Upper lobe of right lung (tissue), 1 donor: ENCODE results near the gene RNASEH2A. TPM values are rescaled to one million over a fixed set of nuclear protein-coding genes. Genes with fewer than 3 reads are reported as not detected.

ENCODE experiments used
- ATAC-seq: fragments of 200-7000 bp; cut with Tn5 transposase; one replicate; pipeline ENCODE4 v1.9.1; 2020; ENCODE audit warnings: mild to moderate bottlenecking, moderate library complexity
- DNase-seq: peaks from one replicate; pipeline ENCODE4 v3.0.0-alpha.2; 2020
- H3K27ac ChIP-seq: fragments of 200-600 bp; one replicate; pipeline ENCODE4 v1.8.0; 2022
- H3K27me3 ChIP-seq: fragments of 200-600 bp; one replicate; pipeline ENCODE4 v1.8.0; 2022; ENCODE audit warnings: mild to moderate bottlenecking
- H3K36me3 ChIP-seq: fragments of 200-600 bp; one replicate; pipeline ENCODE4 v1.8.0; 2022
- H3K4me1 ChIP-seq: fragments of 200-600 bp; one replicate; pipeline ENCODE4 v1.8.0; 2022
- H3K4me3 ChIP-seq: fragments of 200-600 bp; one replicate; pipeline ENCODE4 v1.8.0; 2022; ENCODE audit warnings: mild to moderate bottlenecking
- H3K9me3 ChIP-seq: fragments of 200-600 bp; one replicate; pipeline ENCODE4 v1.8.0; 2022
- intact Hi-C: fragments of 100-400 bp; cut with DNase I; formaldehyde crosslinking; loops from one replicate; pipeline ENCODE4 v1.11.0; 2022
- total RNA-seq: library from RNA; stranded (reverse); fragmentation: NEBNext Ultra II Directional; extraction: Animal tissue kit (Norgen Biotek cat#: 25700); gene quantifications from one replicate; pipeline ENCODE4 v1.2.1, GENCODE V29; 2021
- TF ChIP-seq, protein P1 (sequence below): fragments of 200-600 bp; IDR thresholded peaks from one replicate; pipeline ENCODE4 v1.8.0; 2022; ENCODE audit warnings: antibody characterized with exemption
- donor health status: DM: no; HTN: yes; CAD: no; lungs with severe emphysema.

Gene RNASEH2A
- total RNA-seq, 1 donor from 2014 or later, result 7.4 TPM

DNA sequence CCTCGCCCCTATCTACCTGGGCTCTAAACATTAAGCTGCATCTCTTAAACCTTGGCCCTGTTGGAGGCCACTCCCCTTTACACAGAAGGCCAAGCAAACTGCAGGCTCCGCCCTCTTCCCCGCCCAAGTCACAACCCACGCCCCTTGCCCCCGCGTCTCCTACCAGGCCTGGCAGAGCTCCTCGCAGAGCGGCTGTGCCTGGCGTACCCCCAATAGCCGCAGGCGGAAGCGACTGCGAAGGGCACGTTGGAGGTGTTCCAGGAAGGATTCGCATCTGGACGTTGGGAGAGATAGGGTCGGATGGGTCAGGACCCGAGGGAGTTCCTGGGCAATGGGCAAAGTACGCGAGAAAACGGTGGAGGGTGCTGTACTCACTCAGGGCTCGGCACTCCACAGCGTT is 22.1 kb downstream of the RNASEH2A start:
- DNase-seq, result no peak
- TF ChIP-seq, protein P1, sequence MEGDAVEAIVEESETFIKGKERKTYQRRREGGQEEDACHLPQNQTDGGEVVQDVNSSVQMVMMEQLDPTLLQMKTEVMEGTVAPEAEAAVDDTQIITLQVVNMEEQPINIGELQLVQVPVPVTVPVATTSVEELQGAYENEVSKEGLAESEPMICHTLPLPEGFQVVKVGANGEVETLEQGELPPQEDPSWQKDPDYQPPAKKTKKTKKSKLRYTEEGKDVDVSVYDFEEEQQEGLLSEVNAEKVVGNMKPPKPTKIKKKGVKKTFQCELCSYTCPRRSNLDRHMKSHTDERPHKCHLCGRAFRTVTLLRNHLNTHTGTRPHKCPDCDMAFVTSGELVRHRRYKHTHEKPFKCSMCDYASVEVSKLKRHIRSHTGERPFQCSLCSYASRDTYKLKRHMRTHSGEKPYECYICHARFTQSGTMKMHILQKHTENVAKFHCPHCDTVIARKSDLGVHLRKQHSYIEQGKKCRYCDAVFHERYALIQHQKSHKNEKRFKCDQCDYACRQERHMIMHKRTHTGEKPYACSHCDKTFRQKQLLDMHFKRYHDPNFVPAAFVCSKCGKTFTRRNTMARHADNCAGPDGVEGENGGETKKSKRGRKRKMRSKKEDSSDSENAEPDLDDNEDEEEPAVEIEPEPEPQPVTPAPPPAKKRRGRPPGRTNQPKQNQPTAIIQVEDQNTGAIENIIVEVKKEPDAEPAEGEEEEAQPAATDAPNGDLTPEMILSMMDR, result no peak
- H3K4me3 ChIP-seq, result no peak overlapping the region
- peak; percentile 42 for ATAC-seq
- peaks cover 9% of the 10 kb centered on the region for H3K4me1 ChIP-seq
- H3K36me3 ChIP-seq, result no peaks in the 10 kb centered on the region
- H3K27me3 ChIP-seq, result peaks cover 86% of the 10 kb centered on the region
- intact Hi-C loops, result no loop called here
- no peaks in the 10 kb centered on the region for H3K9me3 ChIP-seq
- H3K27ac ChIP-seq, result no peak overlapping the region

DNA sequence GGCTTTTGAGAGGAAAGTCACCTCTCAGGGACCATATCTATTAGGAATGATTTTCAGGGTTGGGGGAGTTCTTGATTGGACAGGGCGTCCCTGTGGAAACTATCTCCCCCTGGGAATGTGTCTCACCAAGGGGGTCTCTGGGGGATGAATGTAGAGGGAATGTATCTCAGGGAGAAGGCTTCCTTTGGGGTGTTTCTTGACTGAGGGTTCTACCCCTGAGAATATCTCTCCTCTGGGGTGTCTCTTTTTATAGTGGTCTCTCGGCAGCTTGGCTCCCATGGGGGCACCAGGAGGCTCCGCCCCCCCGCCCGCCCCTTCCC is 27.0 kb downstream of the RNASEH2A start:
- H3K4me3 ChIP-seq, result no peak overlapping the region
- TF ChIP-seq, protein P1, result no peak
- intact Hi-C loops, result no loop called here

DNA sequence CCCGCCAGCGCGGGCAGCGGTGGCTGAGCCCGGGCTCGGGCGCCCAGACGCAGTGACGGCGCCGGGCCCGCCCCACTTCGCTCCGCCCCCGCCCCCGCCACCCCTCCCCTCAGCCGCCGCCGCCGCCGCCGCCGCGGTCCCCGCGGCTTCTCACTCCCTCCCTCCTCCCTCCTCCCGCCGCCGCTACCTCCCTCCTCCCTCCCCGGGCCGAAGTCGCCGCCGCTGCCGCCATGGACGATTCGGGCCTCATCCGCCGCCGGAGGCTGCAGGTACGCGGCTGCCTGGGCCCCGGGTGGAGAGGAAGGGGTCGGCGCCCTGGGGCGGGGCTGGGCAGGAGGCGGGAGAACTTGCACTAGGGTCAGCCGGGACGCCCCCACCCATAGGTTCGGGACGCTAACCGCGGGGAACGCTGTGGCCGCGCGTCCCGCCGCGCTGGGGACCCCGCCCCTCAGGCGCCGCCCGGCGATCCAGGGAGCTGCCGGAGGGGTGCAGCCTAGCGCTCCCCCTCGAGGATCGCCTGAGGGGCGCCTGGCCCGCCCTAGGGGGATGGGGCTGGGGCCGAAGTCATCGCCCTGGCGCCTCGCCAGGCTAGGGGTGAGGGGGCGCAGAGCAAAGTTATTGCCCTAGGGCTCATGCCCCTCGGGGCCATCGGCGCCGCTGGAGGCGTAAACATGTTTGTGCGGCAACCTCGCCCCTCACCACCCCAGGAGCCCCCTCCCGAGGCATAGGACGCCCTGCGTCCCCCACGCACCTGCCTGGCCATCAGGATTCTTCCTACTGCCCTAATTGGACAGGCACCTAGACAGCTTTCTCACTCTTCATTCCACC is 27.6 kb downstream of the RNASEH2A start:
- TF ChIP-seq, protein P1, result no peak
- Histone ChIP-seq H3K4me3 (peak overlapping the region; percentile 40), H3K36me3 (no peaks in the 10 kb centered on the region), H3K27ac (no peak overlapping the region), H3K27me3 (peaks cover 91% of the 10 kb centered on the region), H3K4me1 (peaks cover 13% of the 10 kb centered on the region), H3K9me3 (no peaks in the 10 kb centered on the region)
- intact Hi-C loops, result no loop called here
- ATAC-seq (peak; percentile 8), DNase-seq (peak; percentile 69)

More for the DNA sequence above, 27.0 kb downstream of the RNASEH2A start:
- Histone ChIP-seq H3K27me3 (peaks cover 89% of the 10 kb centered on the region), H3K27ac (no peak overlapping the region), H3K4me1 (peaks cover 10% of the 10 kb centered on the region), H3K9me3 (no peaks in the 10 kb centered on the region), H3K36me3 (no peaks in the 10 kb centered on the region)
- ATAC-seq (no peak), DNase-seq (no peak)

DNA sequence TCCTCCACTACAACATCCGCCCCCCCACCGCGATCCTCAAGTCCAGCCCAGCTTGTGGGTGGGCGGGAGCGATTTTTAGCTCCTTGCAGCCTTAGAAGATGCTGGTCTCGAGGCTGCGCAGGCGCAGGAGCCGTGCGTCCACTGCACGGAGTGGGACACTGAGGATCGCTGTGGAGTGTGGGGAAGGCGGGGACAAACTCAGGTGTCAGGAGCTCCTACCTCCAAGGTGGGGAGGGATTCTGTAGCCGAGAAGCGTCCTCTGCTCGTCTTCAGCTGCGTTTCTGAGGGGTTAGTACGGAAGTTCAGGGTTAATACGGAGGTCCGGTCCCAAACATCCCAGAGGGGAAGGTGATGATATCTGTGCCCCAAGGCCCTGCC is 28.2 kb downstream of the RNASEH2A start, which contains the start of gene RTBDN:
Gene RTBDN, minus strand, starts transcription at position 14 of the 378 bp plus-strand sequence. CDS start 4,600 bp downstream, outside the sequence.
- Histone ChIP-seq H3K4me3 (peak within 1 kb of the TSS; percentile 40), H3K27me3 (peaks cover 91% of the 10 kb centered on the region)
- ATAC-seq, result no peak

DNA sequence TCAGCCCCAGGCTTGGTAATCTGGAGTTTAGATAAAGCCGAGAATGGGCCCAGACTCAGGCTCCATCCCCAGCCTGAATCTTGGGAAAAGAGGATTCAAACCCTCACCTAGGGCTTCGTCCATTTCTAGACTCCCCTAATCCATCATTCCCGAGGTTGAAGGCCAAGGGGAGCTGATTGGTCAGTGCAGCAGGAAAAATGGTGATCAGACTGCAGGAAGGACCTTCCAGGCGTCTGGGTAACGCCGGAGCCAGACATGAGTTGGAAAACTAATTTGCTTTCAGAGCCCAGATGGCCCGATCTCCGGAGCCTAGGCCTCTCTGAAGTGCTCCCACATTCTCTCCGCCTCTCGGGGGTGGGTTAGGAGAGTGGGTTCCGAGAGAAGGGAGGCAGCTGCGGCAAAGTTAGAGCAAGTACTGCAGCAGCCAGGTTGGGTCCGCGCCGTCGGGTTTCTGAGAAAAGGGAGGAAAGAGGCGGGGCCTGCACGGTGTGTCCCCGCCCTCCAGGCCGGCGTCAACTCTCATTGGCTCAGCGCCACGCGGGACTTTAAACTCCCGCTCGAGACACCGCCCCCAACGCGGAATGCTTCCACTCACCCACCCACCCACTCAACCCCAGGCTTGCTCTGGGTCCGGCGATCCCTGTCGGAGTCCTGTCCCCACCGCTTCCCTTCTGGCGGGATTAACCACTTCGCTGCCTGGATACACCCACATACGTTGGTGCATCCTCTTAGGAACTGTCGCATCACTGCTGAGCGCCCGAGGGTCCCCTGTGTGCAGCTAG is 28.8 kb downstream of the RNASEH2A start:
- intact Hi-C loops, result no loop called here
- Histone ChIP-seq H3K27ac (no peak overlapping the region), H3K36me3 (no peaks in the 10 kb centered on the region), H3K9me3 (no peaks in the 10 kb centered on the region), H3K27me3 (peaks cover 91% of the 10 kb centered on the region), H3K4me1 (peaks cover 13% of the 10 kb centered on the region), H3K4me3 (no peak overlapping the region)
- DNase-seq (no peak), ATAC-seq (no peak)
- TF ChIP-seq, protein P1, result no peak

More for the DNA sequence above, 28.2 kb downstream of the RNASEH2A start, which contains the start of gene RTBDN:
- TF ChIP-seq, protein P1, result no peak
- H3K4me1 ChIP-seq, result peaks cover 13% of the 10 kb centered on the region
- no peak within 1 kb of the TSS for H3K27ac ChIP-seq
- intact Hi-C loops, result no loop called here
- DNase-seq, result no peak
- H3K9me3 ChIP-seq, result no peaks in the 10 kb centered on the region
- no peaks in the 10 kb centered on the region for H3K36me3 ChIP-seq
